ENCODE data around the gene CABP7. TPM values are rescaled to one million over a fixed set of nuclear protein-coding genes. Genes with fewer than 3 reads are reported as not detected.

CABP7 gene
- total and polyA plus RNA-seq, 2 of the 8 experiments (the other 6 are each of a cell fraction or from before 2014, with no cell fraction given): 0.20 to 0.36 TPM

- TF ChIP-seq CHD7 (IDR thresholded peaks at IDR 0.05; ENCODE audit: insufficient replicate concordance, low read length): no peak
- no peak for TF ChIP-seq RXRA (IDR thresholded peaks at IDR 0.05; ENCODE audit: insufficient read depth, low read depth, low read length)
- no peak for TF ChIP-seq TAF1 (IDR thresholded peaks at IDR 0.05; ENCODE audit: low read depth, low read length)
- TF ChIP-seq YY1 (IDR thresholded peaks at IDR 0.05; ENCODE audit: low read depth, low read length): 0 out of 2 replicates have a peak, but pooled peaks have one; percentile 15
- no peak for TF ChIP-seq JUND (IDR thresholded peaks at IDR 0.05; ENCODE audit: low read length)
- TF ChIP-seq SIX5 (IDR thresholded peaks at IDR 0.05; ENCODE audit: low read depth, low read length): no peak
- no peak for TF ChIP-seq HDAC6 (IDR thresholded peaks at IDR 0.05; ENCODE audit: low read depth, low read length)
- TF ChIP-seq EP300 (IDR thresholded peaks at IDR 0.05; ENCODE audit: borderline replicate concordance in 1 of 2, low read depth in 2 of 2, low read length in 2 of 2): no peak
- no peak for TF ChIP-seq SP4 (IDR thresholded peaks at IDR 0.05; ENCODE audit: low read length)
- TF ChIP-seq MAX (IDR thresholded peaks at IDR 0.05): no peak
Observed at GRCh38 chr22:29716814-29717545, 2.8 kb upstream of the CABP7 start (continued).

Measured in H1 (cell line).